Measurements from ENCODE around the gene EYS. TPM values are rescaled to one million over a fixed set of nuclear protein-coding genes. Genes with fewer than 3 reads are reported as not detected.
"Not testable (repeated sequence)": the region's sequence is repeated elsewhere in the genome, so short reads cannot be mapped to it uniquely, and the experiment has no call there.

EYS gene
- total and polyA plus RNA-seq, 5 donors from 2014 or later, result 0.03 to 0.09 (median 0.05) TPM; not detected in 1

GRCh38 chr6:63802606-63803206 is 1904.3 kb downstream of the EYS start:
- no peak overlapping the region for H3K4me3 ChIP-seq (ENCODE audit: low read depth, low read length)
- H3K27me3 Mint-ChIP-seq, result no peaks in the 10 kb centered on the region
- H3K36me3 ChIP-seq (ENCODE audit: control insufficient read depth, insufficient read depth, low read length), result no peaks in the 10 kb centered on the region
- H3K4me1 ChIP-seq (ENCODE audit: control insufficient read depth, insufficient read depth, low read length, poor library complexity, severe bottlenecking), result no peaks in the 10 kb centered on the region
- no peaks in the 10 kb centered on the region for H3K36me3 Mint-ChIP-seq
- peak in 1 of 3 donors; percentile 3 for DNase-seq
- no peaks in the 10 kb centered on the region for H3K4me1 Mint-ChIP-seq
- no peaks in the 10 kb centered on the region for H3K9me3 ChIP-seq (ENCODE audit: control insufficient read depth in 2 of 2, low read length in 2 of 2)
- no peak overlapping the region for H3K4me3 Mint-ChIP-seq
- ATAC-seq (ENCODE audit: low read depth in 2 of 2), result no peak
- H3K9me3 Mint-ChIP-seq, result peaks cover 0 to 2% (median 0%) of the 10 kb centered on the region in 7 donors
- H3K27ac Mint-ChIP-seq, result no peak overlapping the region
- no peak overlapping the region for H3K27ac ChIP-seq (ENCODE audit: insufficient read depth, low read length, poor library complexity, severe bottlenecking)
- H3K27me3 ChIP-seq (ENCODE audit: control insufficient read depth, insufficient read depth, low read length), result no peaks in the 10 kb centered on the region

GRCh38 chr6:63800386-63800785 is 1906.6 kb downstream of the EYS start:
- H3K9me3 ChIP-seq (ENCODE audit: control insufficient read depth in 2 of 2, low read length in 2 of 2); H3K27ac ChIP-seq (ENCODE audit: insufficient read depth, low read length, poor library complexity, severe bottlenecking); H3K9me3 Mint-ChIP-seq; ATAC-seq (ENCODE audit: low read depth in 2 of 2); H3K4me1 ChIP-seq (ENCODE audit: control insufficient read depth, insufficient read depth, low read length, poor library complexity, severe bottlenecking); H3K4me3 Mint-ChIP-seq; H3K36me3 Mint-ChIP-seq; H3K27me3 ChIP-seq (ENCODE audit: control insufficient read depth, insufficient read depth, low read length); H3K27ac Mint-ChIP-seq; DNase-seq; H3K27me3 Mint-ChIP-seq; H3K36me3 ChIP-seq (ENCODE audit: control insufficient read depth, insufficient read depth, low read length); H3K4me3 ChIP-seq (ENCODE audit: low read depth, low read length); H3K4me1 Mint-ChIP-seq: not testable (repeated sequence)

GRCh38 chr6:63799813-63800212 is 1907.2 kb downstream of the EYS start:
- Mint-ChIP-seq H3K27ac (peak overlapping the region in 1 of 3 donors; percentile 16), H3K36me3 (no peaks in the 10 kb centered on the region), H3K27me3 (no peaks in the 10 kb centered on the region), H3K9me3 (no peaks in the 10 kb centered on the region), H3K4me1 (no peaks in the 10 kb centered on the region), H3K4me3 (no peak overlapping the region)
- Histone ChIP-seq H3K36me3 (ENCODE audit: control insufficient read depth, insufficient read depth, low read length) (no peaks in the 10 kb centered on the region), H3K4me3 (ENCODE audit: low read depth, low read length) (no peak overlapping the region), H3K27ac (ENCODE audit: insufficient read depth, low read length, poor library complexity, severe bottlenecking) (no peak overlapping the region), H3K27me3 (ENCODE audit: control insufficient read depth, insufficient read depth, low read length) (peaks cover 3% of the 10 kb centered on the region), H3K9me3 (ENCODE audit: control insufficient read depth in 2 of 2, low read length in 2 of 2) (no peaks in the 10 kb centered on the region), H3K4me1 (ENCODE audit: control insufficient read depth, insufficient read depth, low read length, poor library complexity, severe bottlenecking) (no peaks in the 10 kb centered on the region)
- no peak for ATAC-seq (ENCODE audit: low read depth in 2 of 2)
- no peak for DNase-seq

GRCh38 chr6:63799313-63799712 is 1907.7 kb downstream of the EYS start:
- Mint-ChIP-seq H3K4me3 (no peak overlapping the region), H3K27ac (peak overlapping the region in 1 of 3 donors; percentile 16), H3K36me3 (no peaks in the 10 kb centered on the region), H3K9me3 (no peaks in the 10 kb centered on the region), H3K4me1 (no peaks in the 10 kb centered on the region), H3K27me3 (no peaks in the 10 kb centered on the region)
- H3K4me1 ChIP-seq (ENCODE audit: control insufficient read depth, insufficient read depth, low read length, poor library complexity, severe bottlenecking), result no peaks in the 10 kb centered on the region
- peaks cover 3% of the 10 kb centered on the region for H3K27me3 ChIP-seq (ENCODE audit: control insufficient read depth, insufficient read depth, low read length)
- H3K27ac ChIP-seq (ENCODE audit: insufficient read depth, low read length, poor library complexity, severe bottlenecking), result no peak overlapping the region
- no peaks in the 10 kb centered on the region for H3K9me3 ChIP-seq (ENCODE audit: control insufficient read depth in 2 of 2, low read length in 2 of 2)
- ATAC-seq (ENCODE audit: low read depth in 2 of 2) (no peak), DNase-seq (no peak)
- H3K4me3 ChIP-seq (ENCODE audit: low read depth, low read length), result no peak overlapping the region
- no peaks in the 10 kb centered on the region for H3K36me3 ChIP-seq (ENCODE audit: control insufficient read depth, insufficient read depth, low read length)

GRCh38 chr6:63798378-63798777 is 1908.6 kb downstream of the EYS start:
- no peak overlapping the region for H3K27ac Mint-ChIP-seq
- no peak for DNase-seq
- no peaks in the 10 kb centered on the region for H3K27me3 Mint-ChIP-seq
- Histone ChIP-seq H3K4me1 (ENCODE audit: control insufficient read depth, insufficient read depth, low read length, poor library complexity, severe bottlenecking) (no peaks in the 10 kb centered on the region), H3K36me3 (ENCODE audit: control insufficient read depth, insufficient read depth, low read length) (no peaks in the 10 kb centered on the region), H3K4me3 (ENCODE audit: low read depth, low read length) (no peak overlapping the region), H3K27ac (ENCODE audit: insufficient read depth, low read length, poor library complexity, severe bottlenecking) (no peak overlapping the region), H3K9me3 (ENCODE audit: control insufficient read depth in 2 of 2, low read length in 2 of 2) (no peaks in the 10 kb centered on the region), H3K27me3 (ENCODE audit: control insufficient read depth, insufficient read depth, low read length) (peaks cover 5% of the 10 kb centered on the region)
- no peaks in the 10 kb centered on the region for H3K9me3 Mint-ChIP-seq
- H3K4me3 Mint-ChIP-seq, result no peak overlapping the region
- no peak for ATAC-seq (ENCODE audit: low read depth in 2 of 2)
- no peaks in the 10 kb centered on the region for H3K4me1 Mint-ChIP-seq
- H3K36me3 Mint-ChIP-seq, result no peaks in the 10 kb centered on the region

- peaks cover 5% of the 10 kb centered on the region for H3K27me3 ChIP-seq (ENCODE audit: control insufficient read depth, insufficient read depth, low read length)
- H3K9me3 Mint-ChIP-seq, result no peaks in the 10 kb centered on the region
- no peak overlapping the region for H3K4me3 ChIP-seq (ENCODE audit: low read depth, low read length)
- H3K36me3 Mint-ChIP-seq, result no peaks in the 10 kb centered on the region
- DNase-seq (no peak), ATAC-seq (ENCODE audit: low read depth in 2 of 2) (no peak)
- H3K27ac ChIP-seq (ENCODE audit: insufficient read depth, low read length, poor library complexity, severe bottlenecking), result no peak overlapping the region
- H3K4me1 Mint-ChIP-seq, result no peaks in the 10 kb centered on the region
- no peaks in the 10 kb centered on the region for H3K27me3 Mint-ChIP-seq
- no peak overlapping the region for H3K4me3 Mint-ChIP-seq
- H3K27ac Mint-ChIP-seq, result no peak overlapping the region
- H3K9me3 ChIP-seq (ENCODE audit: control insufficient read depth in 2 of 2, low read length in 2 of 2), result no peaks in the 10 kb centered on the region
- no peaks in the 10 kb centered on the region for H3K4me1 ChIP-seq (ENCODE audit: control insufficient read depth, insufficient read depth, low read length, poor library complexity, severe bottlenecking)
- H3K36me3 ChIP-seq (ENCODE audit: control insufficient read depth, insufficient read depth, low read length), result no peaks in the 10 kb centered on the region
Observed at GRCh38 chr6:63797721-63798120, 1909.3 kb downstream of the EYS start.

GRCh38 chr6:63795826-63796225 is 1911.2 kb downstream of the EYS start:
- no peaks in the 10 kb centered on the region for H3K36me3 Mint-ChIP-seq
- ATAC-seq (ENCODE audit: low read depth in 2 of 2), result no peak

GRCh38 chr6:63795006-63795405 is 1912.0 kb downstream of the EYS start:
- no peak overlapping the region for H3K27ac Mint-ChIP-seq
- DNase-seq, result no peak
- Histone ChIP-seq H3K36me3 (ENCODE audit: control insufficient read depth, insufficient read depth, low read length) (no peaks in the 10 kb centered on the region), H3K27ac (ENCODE audit: insufficient read depth, low read length, poor library complexity, severe bottlenecking) (no peak overlapping the region), H3K4me1 (ENCODE audit: control insufficient read depth, insufficient read depth, low read length, poor library complexity, severe bottlenecking) (no peaks in the 10 kb centered on the region), H3K9me3 (ENCODE audit: control insufficient read depth in 2 of 2, low read length in 2 of 2) (no peaks in the 10 kb centered on the region), H3K4me3 (ENCODE audit: low read depth, low read length) (no peak overlapping the region), H3K27me3 (ENCODE audit: control insufficient read depth, insufficient read depth, low read length) (peaks cover 5% of the 10 kb centered on the region)
- no peaks in the 10 kb centered on the region for H3K36me3 Mint-ChIP-seq
- no peak for ATAC-seq (ENCODE audit: low read depth in 2 of 2)
- H3K27me3 Mint-ChIP-seq, result no peaks in the 10 kb centered on the region
- no peaks in the 10 kb centered on the region for H3K4me1 Mint-ChIP-seq
- H3K9me3 Mint-ChIP-seq, result no peaks in the 10 kb centered on the region
- no peak overlapping the region for H3K4me3 Mint-ChIP-seq

More at GRCh38 chr6:63795826-63796225, 1911.2 kb downstream of the EYS start:
- no peaks in the 10 kb centered on the region for H3K9me3 Mint-ChIP-seq
- H3K4me3 Mint-ChIP-seq, result no peak overlapping the region
- H3K4me3 ChIP-seq (ENCODE audit: low read depth, low read length), result no peak overlapping the region
- peaks cover 5% of the 10 kb centered on the region for H3K27me3 ChIP-seq (ENCODE audit: control insufficient read depth, insufficient read depth, low read length)
- no peaks in the 10 kb centered on the region for H3K4me1 Mint-ChIP-seq
- no peak overlapping the region for H3K27ac Mint-ChIP-seq
- H3K9me3 ChIP-seq (ENCODE audit: control insufficient read depth in 2 of 2, low read length in 2 of 2), result no peaks in the 10 kb centered on the region
- no peaks in the 10 kb centered on the region for H3K36me3 ChIP-seq (ENCODE audit: control insufficient read depth, insufficient read depth, low read length)
- no peak for DNase-seq
- no peaks in the 10 kb centered on the region for H3K27me3 Mint-ChIP-seq
- H3K4me1 ChIP-seq (ENCODE audit: control insufficient read depth, insufficient read depth, low read length, poor library complexity, severe bottlenecking), result no peaks in the 10 kb centered on the region
- H3K27ac ChIP-seq (ENCODE audit: insufficient read depth, low read length, poor library complexity, severe bottlenecking), result no peak overlapping the region
